Esophagus squamous epithelium (tissue), 5 donors: ENCODE measurements around the gene TRIM17. TPM values are rescaled to one million over a fixed set of nuclear protein-coding genes. Genes with fewer than 3 reads are reported as not detected.

Experiments
- DNase-seq: peaks from one replicate; lab custom pipeline; 2025; lab: John Stamatoyannopoulos, UW
- H3K27ac ChIP-seq, 4 donors: fragments of 200-600 bp; sonication (generic); one replicate each; pipeline ENCODE4 v1.5.1; 2016 to 2019; ENCODE audit warnings: mild to moderate bottlenecking in 1 of 4
- H3K27me3 ChIP-seq, 4 donors: fragments of 200-600 bp; sonication (generic); 1 replicate in 3 of 4; 2 replicates in 1 of 4; pipeline versions ENCODE4 v1.5.1 to v1.6.0; 2017 to 2021; ENCODE audit warnings: antibody characterized with exemption in 1 of 4
- H3K36me3 ChIP-seq, 3 donors: fragments of 200-600 bp; sonication (generic); one replicate each; pipeline ENCODE4 v1.5.1; 2016 to 2019
- H3K4me1 ChIP-seq, 3 donors: fragments of 200-600 bp; sonication (generic); one replicate each; pipeline ENCODE4 v1.5.1; 2017 to 2019
- H3K4me3 ChIP-seq, 4 donors: fragments of 200-600 bp; sonication (generic); 1 replicate in 3 of 4; 2 replicates in 1 of 4; pipeline ENCODE4 v1.5.1; 2016 to 2019; ENCODE audit warnings: mild to moderate bottlenecking in 2 of 4, moderate library complexity in 1 of 4
- H3K9me3 ChIP-seq, 3 donors: fragments of 200-600 bp; sonication (generic); one replicate each; pipeline ENCODE4 v1.5.1; 2016 to 2019
- POLR2A ChIP-seq, 4 donors: fragments of 450-650 bp; IDR thresholded peaks; one replicate each; pipeline ENCODE4 v1.6.1; 2017; ENCODE audit warnings: antibody characterized with exemption in 4 of 4, mild to moderate bottlenecking in 4 of 4, moderate library complexity in 3 of 4
- WGBS, 2 donors: methylation state at CpG; one replicate each; pipeline ENCODE4 v1.1.5; 2018; 5-methylcytosine and 5-hydroxymethylcytosine counted together
- intact Hi-C: fragments of 100-400 bp; cut with DNase I; formaldehyde crosslinking; loops from one replicate; pipeline ENCODE4 v1.15.0; 2022
- total RNA-seq, 4 donors: library from RNA; depleted of rRNA; stranded (reverse); fragments of >200 nt; gene quantifications; one replicate each; pipeline ENCODE4 v1.1.0, GENCODE V29; 2016
- TF ChIP-seq, protein P1 (sequence below), 6 experiments: fragments of 450-650 bp in 4 of 6; fragments of 200-600 bp in 2 of 6; sonication (generic) in 2 of 6; IDR thresholded peaks; one replicate each; pipeline ENCODE4 v1.5.1; 2016 to 2019; ENCODE audit warnings: antibody characterized with exemption in 6 of 6, mild to moderate bottlenecking in 4 of 6, moderate library complexity in 4 of 6
- donor health status: DM: yes; HTN: yes; CAD: no.

The TRIM17 gene
- total RNA-seq, 4 donors from 2014 or later: 0.13 to 3.0 (median 0.99) TPM

DNA sequence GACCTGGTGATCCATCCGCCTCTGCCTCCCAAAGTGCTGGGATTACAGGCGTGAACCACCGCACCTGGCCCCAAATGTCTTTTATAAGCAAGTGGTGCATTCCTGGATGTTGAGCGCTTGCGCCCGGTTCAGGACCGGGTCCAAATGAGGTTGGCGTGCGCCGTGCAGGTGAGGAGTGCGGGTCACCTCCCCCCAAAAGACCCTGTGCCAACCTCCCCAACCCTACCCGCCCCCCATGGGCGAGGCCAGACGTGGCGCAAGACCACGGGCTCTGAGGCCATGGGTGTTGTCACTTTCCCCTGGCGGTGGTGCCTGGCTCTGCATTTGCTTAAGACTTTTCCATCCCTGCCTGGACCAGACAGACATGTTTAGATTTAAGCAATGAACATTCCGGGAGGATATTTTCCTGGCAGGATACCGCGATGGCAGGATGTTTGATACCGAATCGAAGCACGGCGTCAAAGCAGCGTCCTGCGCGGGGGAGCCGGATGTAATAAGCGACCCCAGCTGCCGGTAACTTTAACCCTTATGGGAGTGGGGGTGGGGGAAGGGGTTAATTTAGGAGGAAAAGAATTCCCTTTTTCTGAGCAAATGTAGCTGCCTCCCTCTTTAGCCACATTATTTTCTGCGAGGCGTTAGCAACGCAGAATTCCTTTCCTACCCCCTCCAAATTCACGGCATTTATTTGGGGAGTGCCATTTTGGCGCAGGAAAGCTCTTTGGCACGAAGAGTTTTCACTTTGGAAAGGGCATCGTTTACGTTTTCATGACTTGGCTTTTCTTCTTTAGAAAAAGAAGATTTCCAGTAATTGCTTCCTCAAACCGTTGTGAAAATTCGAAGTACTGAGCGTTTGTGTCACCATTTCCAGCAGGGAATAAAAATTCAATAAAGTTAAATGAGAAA lies 42.7 kb upstream of the TRIM17 start:
- no peak for TF ChIP-seq POLR2A (IDR thresholded peaks at IDR 0.05)
- TF ChIP-seq, protein P1, sequence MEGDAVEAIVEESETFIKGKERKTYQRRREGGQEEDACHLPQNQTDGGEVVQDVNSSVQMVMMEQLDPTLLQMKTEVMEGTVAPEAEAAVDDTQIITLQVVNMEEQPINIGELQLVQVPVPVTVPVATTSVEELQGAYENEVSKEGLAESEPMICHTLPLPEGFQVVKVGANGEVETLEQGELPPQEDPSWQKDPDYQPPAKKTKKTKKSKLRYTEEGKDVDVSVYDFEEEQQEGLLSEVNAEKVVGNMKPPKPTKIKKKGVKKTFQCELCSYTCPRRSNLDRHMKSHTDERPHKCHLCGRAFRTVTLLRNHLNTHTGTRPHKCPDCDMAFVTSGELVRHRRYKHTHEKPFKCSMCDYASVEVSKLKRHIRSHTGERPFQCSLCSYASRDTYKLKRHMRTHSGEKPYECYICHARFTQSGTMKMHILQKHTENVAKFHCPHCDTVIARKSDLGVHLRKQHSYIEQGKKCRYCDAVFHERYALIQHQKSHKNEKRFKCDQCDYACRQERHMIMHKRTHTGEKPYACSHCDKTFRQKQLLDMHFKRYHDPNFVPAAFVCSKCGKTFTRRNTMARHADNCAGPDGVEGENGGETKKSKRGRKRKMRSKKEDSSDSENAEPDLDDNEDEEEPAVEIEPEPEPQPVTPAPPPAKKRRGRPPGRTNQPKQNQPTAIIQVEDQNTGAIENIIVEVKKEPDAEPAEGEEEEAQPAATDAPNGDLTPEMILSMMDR (IDR thresholded peaks at IDR 0.05): peak; percentile 61 to 88 (median 82)

DNA sequence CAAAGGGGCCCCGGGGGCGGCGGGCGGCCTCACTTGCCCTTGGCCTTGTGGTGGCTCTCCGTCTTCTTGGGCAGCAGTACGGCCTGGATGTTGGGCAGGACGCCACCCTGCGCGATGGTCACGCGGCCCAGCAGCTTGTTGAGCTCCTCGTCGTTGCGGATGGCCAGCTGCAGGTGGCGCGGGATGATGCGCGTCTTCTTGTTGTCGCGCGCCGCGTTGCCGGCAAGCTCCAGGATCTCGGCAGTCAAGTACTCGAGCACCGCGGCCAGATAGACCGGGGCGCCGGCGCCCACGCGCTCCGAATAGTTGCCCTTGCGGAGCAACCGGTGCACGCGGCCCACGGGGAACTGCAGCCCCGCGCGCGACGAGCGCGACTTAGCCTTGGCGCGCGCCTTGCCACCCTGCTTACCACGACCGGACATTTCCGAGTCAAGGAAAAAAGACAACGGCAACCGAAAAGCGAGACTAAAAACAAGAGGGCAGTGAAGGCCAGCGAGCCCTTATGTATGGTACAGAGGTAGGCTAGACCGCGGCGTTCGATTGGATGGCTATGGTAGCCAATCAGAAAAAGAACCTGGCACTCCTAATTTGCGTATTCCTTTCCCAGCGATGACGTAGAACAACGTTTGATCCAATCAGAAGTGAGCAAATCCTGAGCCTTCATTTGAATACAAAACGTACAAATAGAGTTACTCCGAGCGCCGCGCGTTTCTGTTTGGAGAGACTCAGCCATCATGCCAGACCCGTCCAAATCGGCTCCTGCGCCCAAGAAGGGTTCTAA lies 40.9 kb upstream of the TRIM17 start:
- peak; percentile 89 for DNase-seq
- H3K36me3 ChIP-seq: no peaks in the 10 kb centered on the region
- H3K9me3 ChIP-seq: no peaks in the 10 kb centered on the region
- H3K4me1 ChIP-seq: peaks cover 8 to 49% (median 21%) of the 10 kb centered on the region in 3 donors
- intact Hi-C loops: no loop called here
- peak overlapping the region; percentile 83 to 95 (median 91) for H3K27ac ChIP-seq
- H3K27me3 ChIP-seq: peaks cover 0 to 59% (median 7%) of the 10 kb centered on the region in 4 donors
- 2 to 3% methylated on average over 18 to 23 of the region's 74 CpGs for WGBS, 2 donors
- TF ChIP-seq, protein P1 (IDR thresholded peaks at IDR 0.05): peak in 5 of 6 experiments; percentile 3 to 49 (median 20)
- peak in 2 of 4 donors; percentile 71 to 77 for TF ChIP-seq POLR2A (IDR thresholded peaks at IDR 0.05)
- peak overlapping the region; percentile 43 to 78 (median 58) for H3K4me3 ChIP-seq

More for the DNA sequence above, 42.7 kb upstream of the TRIM17 start:
- intact Hi-C loops: no loop called here
- DNase-seq: no peak
- H3K9me3 ChIP-seq: no peaks in the 10 kb centered on the region
- H3K27ac ChIP-seq: peak overlapping the region; percentile 83 to 92 (median 88)
- peak overlapping the region; percentile 43 to 78 (median 58) for H3K4me3 ChIP-seq
- WGBS, 2 donors: 9 to 16% methylated on average over 24 to 33 of the region's 41 CpGs
- H3K27me3 ChIP-seq: peaks cover 0 to 76% (median 9%) of the 10 kb centered on the region in 4 donors
- H3K4me1 ChIP-seq: peaks cover 8 to 60% (median 21%) of the 10 kb centered on the region in 3 donors
- no peaks in the 10 kb centered on the region for H3K36me3 ChIP-seq

DNA sequence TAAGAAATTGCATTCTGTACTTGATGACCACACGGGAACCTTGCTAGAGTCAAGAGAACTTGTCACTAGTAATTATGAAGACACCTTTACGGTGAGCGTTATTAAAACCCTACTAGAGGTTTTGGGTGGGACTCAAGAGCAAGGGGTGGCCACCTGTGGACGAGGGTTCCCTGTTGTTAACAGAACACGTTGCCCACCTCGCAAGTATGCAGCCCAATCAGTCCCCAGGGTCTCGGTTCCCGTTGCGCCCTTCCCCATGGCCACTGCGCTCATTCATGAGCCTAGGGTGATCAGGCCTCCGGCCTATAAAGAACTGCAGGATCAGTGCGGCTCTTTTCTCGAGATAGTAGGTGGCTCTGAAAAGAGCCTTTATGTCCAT lies 40.3 kb upstream of the TRIM17 start:
- H3K27me3 ChIP-seq: peaks cover 0 to 53% (median 7%) of the 10 kb centered on the region in 4 donors
- WGBS, 2 donors: 13 to 18% methylated on average over 10 to 11 of the region's 13 CpGs
- peak overlapping the region; percentile 82 to 95 (median 91) for H3K27ac ChIP-seq
- H3K9me3 ChIP-seq: no peaks in the 10 kb centered on the region
- DNase-seq: no peak
- TF ChIP-seq, protein P1 (IDR thresholded peaks at IDR 0.05): peak in 1 of 6 experiments; percentile 4
- no peak for TF ChIP-seq POLR2A (IDR thresholded peaks at IDR 0.05)
- H3K36me3 ChIP-seq: no peaks in the 10 kb centered on the region
- peaks cover 8 to 49% (median 21%) of the 10 kb centered on the region in 3 donors for H3K4me1 ChIP-seq
- intact Hi-C loops: no loop called here
- H3K4me3 ChIP-seq: peak overlapping the region; percentile 43 to 78 (median 58)

DNA sequence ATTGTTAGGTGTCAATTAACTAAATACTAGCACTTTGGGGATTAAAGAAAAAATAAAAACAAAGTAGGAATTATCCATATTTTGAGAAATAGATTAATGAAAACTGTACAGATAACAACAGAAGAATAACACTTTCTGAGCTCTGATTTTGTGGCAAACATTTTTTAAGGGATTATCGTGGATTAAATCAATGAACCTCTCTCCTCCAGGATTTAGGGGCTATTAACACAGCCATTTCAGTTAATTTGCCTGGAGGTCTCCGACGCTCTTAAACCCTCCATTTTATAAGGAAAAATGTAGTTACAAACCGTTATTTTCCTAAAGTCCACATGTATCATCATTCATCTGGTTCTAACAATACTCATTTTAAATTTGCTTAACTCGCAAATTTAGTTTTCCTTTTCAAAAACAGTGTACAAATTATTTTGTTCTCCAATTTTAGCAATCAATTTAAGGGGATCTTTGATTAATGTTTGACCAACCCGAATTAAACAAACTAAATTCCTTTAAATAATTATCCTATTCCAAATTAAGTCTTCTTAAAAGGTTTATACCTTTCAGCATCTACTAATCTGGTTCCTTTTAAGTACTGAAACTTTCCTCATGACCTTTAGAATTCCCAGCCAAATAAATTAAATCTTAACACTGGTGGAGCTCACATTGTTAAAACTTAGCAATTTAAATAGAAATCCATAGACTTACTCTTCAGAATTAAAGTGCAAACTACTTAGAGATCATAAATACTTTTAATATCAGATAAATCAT lies 39.8 kb upstream of the TRIM17 start:
- no peak for DNase-seq
- Histone ChIP-seq H3K9me3 (no peaks in the 10 kb centered on the region), H3K36me3 (no peaks in the 10 kb centered on the region), H3K4me3 (peak overlapping the region; percentile 43 to 78 (median 58)), H3K27me3 (peaks cover 0 to 47% (median 3%) of the 10 kb centered on the region in 4 donors), H3K4me1 (peaks cover 8 to 49% (median 21%) of the 10 kb centered on the region in 3 donors), H3K27ac (peak overlapping the region in 3 of 4 donors; percentile 90 to 95 (median 92))
- intact Hi-C loops: no loop called here
- WGBS, 2 donors: 59 to 65% methylated on average over 6 of the region's 6 CpGs
- TF ChIP-seq, protein P1 (IDR thresholded peaks at IDR 0.05): no peak
- TF ChIP-seq POLR2A (IDR thresholded peaks at IDR 0.05): no peak
